ENCODE measurements around the gene DNAAF3.
A peak's percentile ranks its signal among the peaks of the same experiment; 100 is the strongest.

Gene DNAAF3

DNA sequence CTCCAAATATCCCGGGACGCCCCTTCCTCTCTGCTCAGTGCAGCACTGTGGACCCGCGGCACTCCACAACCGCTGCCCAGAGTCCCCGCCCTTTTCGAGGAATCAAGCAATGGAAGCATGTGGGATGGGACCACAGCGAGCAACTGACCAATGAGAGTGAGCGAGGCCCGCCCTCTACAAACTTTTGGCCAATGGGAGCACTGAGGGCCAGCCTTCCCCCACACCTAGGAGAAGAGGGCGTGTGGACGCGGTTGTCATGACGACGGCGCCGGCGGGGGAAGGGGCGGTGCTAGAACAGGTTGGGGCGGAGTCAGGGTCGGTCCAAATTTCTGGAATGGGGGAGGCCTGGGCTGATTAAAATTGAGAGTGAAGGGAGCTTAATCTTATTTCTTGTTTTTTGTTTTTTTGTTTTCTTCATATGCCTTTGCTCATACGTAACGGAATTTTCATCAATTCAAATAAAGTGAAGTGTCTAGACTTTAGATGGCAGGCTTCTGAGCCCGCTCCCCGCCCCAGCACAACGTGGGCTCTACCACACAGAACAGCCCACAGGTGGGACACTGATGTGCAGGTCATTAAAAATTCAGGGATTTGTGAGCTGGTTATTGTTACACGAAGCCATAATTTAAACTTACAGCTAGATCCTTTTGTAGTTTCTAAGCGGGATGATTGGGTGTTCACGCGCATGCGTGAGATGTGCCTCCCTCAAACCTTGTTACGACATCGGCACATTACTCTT, at the start of gene DNAAF3:
Gene DNAAF3, minus strand, starts transcription at position 84 of the 739 bp plus-strand sequence. CDS start 200 bp downstream, outside the sequence.
- CTCF ChIA-PET = interaction anchor here (0.7 to 1.4 kb wide), 7 partner anchors 9 to 337 kb away, joined by 3 to 5 read pairs (median 3); partner anchors contain the start of gene TNNI3

GRCh38 chr19:55213547-55213946, 47.1 kb upstream of the DNAAF3 start:
- ChIA-PET CTCF (no interaction called here), POLR2A (no interaction called here)
- no peak for DNase-seq (ENCODE audit: extremely low spot score)
- no peak for TF ChIP-seq CTCF (IDR thresholded peaks at IDR 0.05; ENCODE audit: control extremely low read depth, extremely low read depth, low read depth, missing control alignments)

More for the DNA sequence above, at the start of gene DNAAF3:
- no peak for TF ChIP-seq CTCF (IDR thresholded peaks at IDR 0.05; ENCODE audit: control extremely low read depth, extremely low read depth, low read depth, missing control alignments)
- peak; percentile 96 for DNase-seq (ENCODE audit: extremely low spot score)
- POLR2A ChIA-PET = interaction anchor here (0.5 kb wide), 1 partner anchor 10 kb away, joined by 4 read pairs; no protein-coding TSS in a partner anchor

DNA sequence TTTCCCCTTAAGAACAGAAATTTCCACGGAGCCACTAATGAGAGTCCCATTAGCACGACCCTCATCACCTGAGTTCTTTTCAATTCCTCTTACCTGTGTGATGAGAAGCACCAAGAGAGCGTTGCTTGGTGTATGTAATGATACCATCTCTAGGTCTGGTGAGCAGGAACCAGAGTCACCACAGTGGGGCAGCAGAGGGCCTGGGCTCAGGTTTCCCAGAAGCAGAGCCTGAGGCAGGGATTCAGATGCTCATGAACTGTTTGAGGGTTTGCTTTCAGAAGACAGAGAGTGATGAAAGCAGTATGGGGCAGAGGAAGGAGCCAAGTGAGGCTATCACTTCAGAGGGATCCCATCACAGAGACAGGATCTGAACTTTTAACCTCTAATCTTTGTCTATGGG, 46.0 kb upstream of the DNAAF3 start:
- ChIA-PET POLR2A (no interaction called here), CTCF (no interaction called here)

DNA sequence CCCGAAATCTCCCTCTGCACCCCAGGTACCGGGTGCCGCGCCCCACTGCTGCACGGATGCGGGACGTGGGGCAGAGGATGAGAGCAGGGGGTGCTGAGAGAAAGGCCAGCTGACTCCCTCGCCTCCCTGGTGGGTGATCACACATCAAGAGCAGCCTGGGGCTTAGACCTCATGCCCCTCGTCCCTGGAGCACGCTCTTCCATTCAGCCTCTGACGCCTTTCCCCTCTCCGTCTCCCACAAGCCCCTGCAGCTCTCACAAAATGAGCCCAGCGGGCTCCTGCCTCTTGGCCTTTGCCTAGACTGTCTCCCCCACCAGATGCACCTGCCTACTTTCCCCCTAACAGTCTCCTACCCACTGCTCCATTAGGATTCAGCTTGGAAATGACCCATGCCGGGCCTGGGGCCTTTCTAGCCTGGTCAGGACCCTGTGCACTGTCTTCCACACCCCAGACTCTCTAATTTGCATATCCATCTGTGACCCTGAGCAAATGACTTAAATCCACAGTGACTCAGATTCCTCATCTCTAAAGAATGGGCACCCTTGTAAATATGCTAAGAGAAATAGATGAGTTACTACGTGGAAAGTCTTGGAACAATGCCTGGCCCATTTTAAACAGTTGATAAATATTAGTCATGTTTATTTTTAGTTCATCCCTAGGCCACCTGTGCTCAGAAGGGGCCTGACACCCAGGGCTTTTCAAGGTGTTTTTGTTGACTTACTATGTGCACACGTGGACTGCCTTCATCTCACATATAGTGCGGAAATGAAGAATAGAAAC, 43.5 kb upstream of the DNAAF3 start:
- TF ChIP-seq CTCF (IDR thresholded peaks at IDR 0.05; ENCODE audit: control extremely low read depth, extremely low read depth, low read depth, missing control alignments) = no peak
- CTCF ChIA-PET = no interaction called here
- POLR2A ChIA-PET = no interaction called here
- DNase-seq (ENCODE audit: extremely low spot score) = peak; percentile 11

More for the DNA sequence above, 46.0 kb upstream of the DNAAF3 start:
- no peak for DNase-seq (ENCODE audit: extremely low spot score)
- TF ChIP-seq CTCF (IDR thresholded peaks at IDR 0.05; ENCODE audit: control extremely low read depth, extremely low read depth, low read depth, missing control alignments) = peak; percentile 20

- POLR2A ChIA-PET = no interaction called here
- TF ChIP-seq CTCF (IDR thresholded peaks at IDR 0.05; ENCODE audit: control extremely low read depth, extremely low read depth, low read depth, missing control alignments) = no peak
- CTCF ChIA-PET = no interaction called here
- DNase-seq (ENCODE audit: extremely low spot score) = no peak
These were observed 42.7 kb upstream of the DNAAF3 start, which contains the start of gene PTPRH for GRCh38 chr19:55208880-55209692. TSS of gene PTPRH (minus strand) at chr19:55209501. CDS start at chr19:55209433, 68 bp downstream.

Measured in GM10248 (cell line).